Measurements from ENCODE around the gene C7orf25.
A peak's percentile ranks its signal among the peaks of the same experiment; 100 is the strongest.

Gene C7orf25

GRCh38 chr7:42911454-42912447, at the start of gene C7orf25:
C7orf25 (minus strand) TSS chr7:42912070; CDS start chr7:42910900, 1,170 bp downstream.
- DNase-seq: peak; percentile 94

DNA sequence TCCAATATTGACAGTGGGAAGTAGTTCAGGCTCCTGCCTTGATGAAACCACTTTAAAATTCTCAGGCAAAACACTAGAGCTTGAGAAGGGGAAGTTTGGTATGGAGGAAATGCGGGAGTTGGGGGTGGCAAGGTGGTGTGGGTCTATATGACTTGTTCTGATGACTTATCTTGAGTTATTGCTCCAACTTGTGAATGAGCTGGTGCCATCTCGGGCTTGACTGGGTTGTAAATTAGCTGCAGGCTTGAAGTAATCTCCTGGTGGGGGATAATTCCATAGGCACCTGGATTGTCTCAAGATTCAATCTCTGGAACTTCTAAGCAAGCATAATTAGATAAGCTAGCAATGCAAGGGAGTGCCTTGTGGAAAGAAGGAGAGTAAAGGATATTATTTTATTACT, 49.3 kb upstream of the C7orf25 start:
- DNase-seq: no peak

DNA sequence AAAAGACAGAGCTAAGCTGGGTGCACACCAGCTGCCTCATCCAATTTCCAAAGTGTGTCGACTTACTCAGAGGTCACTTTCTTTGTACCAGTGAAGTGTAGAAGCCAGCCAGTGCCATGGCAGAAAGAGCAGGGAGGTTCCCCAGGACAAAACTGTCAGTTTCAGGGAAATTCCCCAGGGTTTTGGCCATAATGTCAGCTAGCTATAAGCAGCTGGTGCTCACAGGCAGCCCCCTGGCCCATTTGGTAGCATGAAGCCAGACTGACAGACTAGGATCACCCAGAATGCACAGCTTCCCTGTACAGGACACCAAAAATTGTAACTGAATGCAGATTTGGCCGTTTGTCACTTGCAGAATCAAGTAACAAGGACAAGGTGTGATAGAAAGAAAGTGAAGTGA, 48.9 kb upstream of the C7orf25 start:
- DNase-seq: no peak

- no peak for DNase-seq
These were observed 47.7 kb upstream of the C7orf25 start for GRCh38 chr7:42959549-42959948.

- no peak for DNase-seq
These were observed 44.2 kb upstream of the C7orf25 start for GRCh38 chr7:42956062-42956461.

DNA sequence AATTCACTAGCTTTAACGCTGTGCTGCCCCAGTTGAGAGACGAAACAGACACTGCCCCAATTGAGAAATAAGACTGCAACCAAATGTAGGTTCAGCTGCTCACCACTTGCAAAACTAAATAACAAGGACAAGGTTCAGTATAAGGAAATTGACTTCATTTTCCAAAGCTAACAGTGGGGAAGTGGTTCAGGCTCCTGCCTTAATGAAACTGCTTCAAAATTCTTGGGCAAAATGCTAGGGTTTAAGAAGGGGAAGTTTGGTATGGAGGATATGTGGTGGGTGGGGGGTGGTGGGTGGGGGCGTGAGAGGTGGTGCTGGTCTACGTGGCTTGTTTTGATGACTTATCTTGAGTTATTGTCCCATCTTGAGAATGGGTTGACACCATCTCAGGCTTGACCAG, 42.1 kb upstream of the C7orf25 start:
- DNase-seq: no peak

GRCh38 chr7:42952328-42952727, 40.5 kb upstream of the C7orf25 start:
- DNase-seq: no peak

DNA sequence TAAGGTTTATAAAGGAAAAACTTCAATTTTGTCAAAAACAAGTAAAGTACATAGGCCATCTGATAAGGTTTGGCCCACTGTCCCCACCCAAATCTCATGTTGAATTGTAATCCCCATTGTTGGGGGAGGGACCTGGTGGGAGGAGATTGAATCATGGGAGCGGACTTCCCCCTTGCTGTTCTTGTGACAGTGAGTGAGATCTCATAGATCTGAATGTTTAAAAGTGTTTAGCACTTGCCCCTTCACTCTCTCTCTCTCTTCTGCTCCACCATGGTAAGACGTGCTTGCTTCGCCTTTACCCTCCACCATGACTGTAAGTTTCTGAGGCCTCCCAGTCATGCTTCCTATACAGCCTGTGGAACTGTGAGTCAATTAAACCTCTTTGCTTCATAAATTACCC, 38.5 kb upstream of the C7orf25 start:
- DNase-seq: no peak

GRCh38 chr7:42947521-42947920, 35.7 kb upstream of the C7orf25 start:
- DNase-seq: no peak

DNA sequence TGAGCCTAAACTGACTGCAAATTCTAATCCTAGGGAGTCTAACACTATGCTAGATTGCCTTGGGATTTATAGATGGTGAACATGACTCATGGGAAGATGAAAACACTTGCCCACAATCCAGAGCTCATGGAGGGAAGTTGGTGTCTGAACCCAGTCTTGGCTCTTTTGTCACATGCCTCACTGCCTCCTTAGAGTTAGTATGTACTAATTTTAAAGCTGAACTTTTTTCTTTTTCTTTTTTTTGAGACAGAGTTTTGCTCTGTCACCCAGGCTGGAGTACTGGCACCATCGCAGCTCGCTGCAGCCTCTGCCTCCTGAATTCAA, 34.7 kb upstream of the C7orf25 start:
- DNase-seq: peak; percentile 22

GRCh38 chr7:42945821-42946626, 34.2 kb upstream of the C7orf25 start:
- no peak for DNase-seq

- peak; percentile 77 for DNase-seq
These were observed 29.3 kb upstream of the C7orf25 start for GRCh38 chr7:42940985-42941847.

DNA sequence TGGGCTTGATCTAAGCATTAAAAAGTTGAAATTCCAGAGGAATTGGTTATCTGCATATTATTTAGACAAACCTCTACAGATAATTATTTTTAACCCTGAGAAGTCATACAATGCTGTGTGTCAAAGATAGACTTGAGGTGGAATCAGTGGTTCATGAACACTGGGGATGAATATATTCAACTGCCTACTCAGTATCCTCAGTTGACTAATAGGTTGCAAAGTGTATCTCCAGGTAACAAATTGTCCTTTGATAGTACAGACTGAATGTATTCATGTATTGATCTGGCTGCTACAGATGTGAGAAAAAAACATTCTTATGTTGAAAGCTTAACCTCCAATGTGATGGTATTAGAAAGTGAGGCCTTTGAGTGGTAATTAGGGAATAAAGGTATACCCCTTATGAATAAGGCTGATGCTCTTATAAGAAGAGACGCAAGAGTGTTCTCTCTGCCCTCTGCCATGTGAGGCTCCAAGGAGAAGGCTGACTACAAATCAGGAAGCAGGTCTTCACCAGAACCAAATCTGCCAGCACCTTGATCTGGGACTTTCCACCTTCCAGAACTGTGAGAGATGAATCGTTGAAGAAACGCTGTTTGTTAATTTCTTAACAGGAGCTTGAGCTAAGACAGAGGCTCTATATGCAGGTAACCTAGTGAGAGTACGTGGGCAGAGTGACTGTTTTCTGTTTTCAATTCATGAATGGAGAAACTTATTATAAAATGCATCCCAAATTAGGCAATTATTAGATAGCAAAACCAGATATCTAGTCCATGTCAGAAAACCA, 27.8 kb upstream of the C7orf25 start:
- DNase-seq: no peak

GRCh38 chr7:42935861-42936260, 24.0 kb upstream of the C7orf25 start:
- DNase-seq: no peak

GRCh38 chr7:42934291-42934690, 22.4 kb upstream of the C7orf25 start:
- no peak for DNase-seq

GRCh38 chr7:42932811-42933591, 21.1 kb upstream of the C7orf25 start:
- peak; percentile 43 for DNase-seq

- peak; percentile 97 for DNase-seq
These were observed 20.2 kb upstream of the C7orf25 start, which contains the start of the genes MRPL32 and PSMA2 for GRCh38 chr7:42931834-42932651. MRPL32 (plus strand) TSS chr7:42932376; CDS start chr7:42932387, 11 bp downstream. PSMA2 (minus strand) TSS chr7:42932174; CDS start chr7:42932158, 16 bp downstream.

DNA sequence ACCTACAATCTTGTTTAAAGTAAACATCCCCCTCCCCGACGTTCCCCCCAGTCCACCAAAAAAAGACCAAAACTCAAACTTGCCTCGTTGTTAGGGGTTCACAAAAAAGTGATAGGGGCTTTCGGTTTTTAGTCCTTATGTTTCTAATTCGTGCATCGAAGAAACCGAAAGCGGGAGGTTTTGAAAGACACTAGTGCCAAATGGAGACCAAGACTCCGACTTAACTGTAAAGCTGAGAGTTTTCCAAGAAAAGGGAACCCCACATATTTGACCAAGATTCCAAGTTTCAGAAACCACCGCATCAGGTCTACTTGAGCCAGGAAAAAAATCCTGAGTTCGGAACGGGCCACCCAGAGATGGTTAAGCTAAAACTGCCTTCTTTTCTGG, 19.6 kb upstream of the C7orf25 start:
- DNase-seq: no peak

DNA sequence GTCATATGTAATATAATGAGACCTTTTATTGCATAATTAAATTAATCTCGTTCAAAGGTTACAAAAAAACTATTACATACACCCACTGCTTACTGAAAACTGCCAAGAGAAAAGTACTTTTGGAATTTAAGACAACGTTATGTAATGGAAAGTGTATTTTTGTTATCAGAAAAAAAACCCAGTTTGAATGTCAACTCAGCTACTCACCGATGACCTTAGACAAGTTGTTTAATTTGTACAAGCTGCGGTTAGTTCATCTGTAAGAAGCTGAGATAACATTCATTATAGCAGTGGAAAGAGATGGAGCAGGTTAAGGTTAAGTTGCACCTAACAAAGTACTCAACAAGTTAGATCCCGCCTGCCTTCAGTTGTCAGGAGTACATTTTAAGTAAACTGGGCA, 19.0 kb upstream of the C7orf25 start:
- no peak for DNase-seq

GRCh38 chr7:42929449-42929848, 17.6 kb upstream of the C7orf25 start:
- no peak for DNase-seq
